GM10847 (cell line): ENCODE measurements around the gene FNDC11.

ENCODE experiments used
- POLR2A ChIP-seq: IDR thresholded peaks from 2 replicates; pipeline ENCODE4 v1.6.1; 2011; ENCODE audit not compliant: insufficient read length; ENCODE audit errors: extremely low read depth

Gene FNDC11

GRCh38 chr20:63590218-63591146, 36.5 kb downstream of the FNDC11 start:
- TF ChIP-seq POLR2A, result no peak

- no peak for TF ChIP-seq POLR2A
Observed at GRCh38 chr20:63591147-63591533, 37.2 kb downstream of the FNDC11 start.

GRCh38 chr20:63591786-63592355, 37.9 kb downstream of the FNDC11 start:
- TF ChIP-seq POLR2A, result no peak

GRCh38 chr20:63592661-63593060, 38.7 kb downstream of the FNDC11 start:
- TF ChIP-seq POLR2A, result no peak

GRCh38 chr20:63594043-63594561, 40.1 kb downstream of the FNDC11 start:
- no peak for TF ChIP-seq POLR2A

- TF ChIP-seq POLR2A, result no peak
Observed at GRCh38 chr20:63595416-63596127, 41.6 kb downstream of the FNDC11 start.

- TF ChIP-seq POLR2A, result no peak
Observed at GRCh38 chr20:63596423-63596822, 42.5 kb downstream of the FNDC11 start.

GRCh38 chr20:63597651-63598478, 43.9 kb downstream of the FNDC11 start:
- no peak for TF ChIP-seq POLR2A

- TF ChIP-seq POLR2A, result no peak
Observed at GRCh38 chr20:63598479-63599395, 44.8 kb downstream of the FNDC11 start.

GRCh38 chr20:63599396-63600050, 45.6 kb downstream of the FNDC11 start:
- no peak for TF ChIP-seq POLR2A

- no peak for TF ChIP-seq POLR2A
Observed at GRCh38 chr20:63602321-63602720, 48.4 kb downstream of the FNDC11 start.
